ENCODE data around the gene NUDT14. TPM values are rescaled to one million over a fixed set of nuclear protein-coding genes. Genes with fewer than 3 reads are reported as not detected.

Gene NUDT14
- total RNA-seq, 1 experiment from 2014 or later, result 75.3 TPM

DNA sequence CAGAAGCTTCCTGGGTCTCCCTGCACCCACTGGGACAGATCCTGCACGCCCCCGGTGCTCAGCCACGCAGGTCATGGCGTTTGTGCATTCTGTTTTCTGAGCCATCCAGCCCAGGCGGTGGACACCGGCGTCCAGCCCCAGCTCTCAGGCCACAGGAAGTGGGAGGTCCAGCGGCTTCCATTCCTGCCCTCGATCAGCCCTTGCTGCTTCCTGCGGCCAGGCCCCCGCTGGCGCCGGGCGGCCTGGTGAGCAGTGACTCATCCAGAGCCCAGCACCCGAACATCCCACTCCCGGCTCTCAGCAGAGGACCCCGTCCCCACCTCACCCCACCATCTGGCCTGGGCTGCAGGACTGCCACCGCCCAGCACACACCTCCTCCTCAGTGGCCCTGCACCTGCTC lies 18.0 kb upstream of the NUDT14 start:
- H3K27ac ChIP-seq (ENCODE audit: low read length), result no peak overlapping the region
- no TSS peak for BruUV-seq (replicated peaks)
- H3K9me3 ChIP-seq (ENCODE audit: control insufficient read depth, insufficient read depth, low read depth, low read length), result no peaks in the 10 kb centered on the region
- CTCF ChIA-PET, result no interaction called here
- POLR2A ChIA-PET, result no interaction called here
- H3K27me3 ChIP-seq (ENCODE audit: control insufficient read depth, insufficient read depth, low read length), result no peaks in the 10 kb centered on the region
- DNase-seq (ENCODE audit: low read depth, low spot score) (no peak), ATAC-seq (peak; percentile 27; the same call in 1 of the 2 replicates)
- peaks cover 4% of the 10 kb centered on the region; the same call in 1 of the 2 replicates for H3K4me1 ChIP-seq (ENCODE audit: control insufficient read depth, insufficient read depth, low read length)
- intact Hi-C loops (cut with micrococcal nuclease; ENCODE audit: unreplicated experiment), result no loop called here
- TF ChIP-seq, protein P1, sequence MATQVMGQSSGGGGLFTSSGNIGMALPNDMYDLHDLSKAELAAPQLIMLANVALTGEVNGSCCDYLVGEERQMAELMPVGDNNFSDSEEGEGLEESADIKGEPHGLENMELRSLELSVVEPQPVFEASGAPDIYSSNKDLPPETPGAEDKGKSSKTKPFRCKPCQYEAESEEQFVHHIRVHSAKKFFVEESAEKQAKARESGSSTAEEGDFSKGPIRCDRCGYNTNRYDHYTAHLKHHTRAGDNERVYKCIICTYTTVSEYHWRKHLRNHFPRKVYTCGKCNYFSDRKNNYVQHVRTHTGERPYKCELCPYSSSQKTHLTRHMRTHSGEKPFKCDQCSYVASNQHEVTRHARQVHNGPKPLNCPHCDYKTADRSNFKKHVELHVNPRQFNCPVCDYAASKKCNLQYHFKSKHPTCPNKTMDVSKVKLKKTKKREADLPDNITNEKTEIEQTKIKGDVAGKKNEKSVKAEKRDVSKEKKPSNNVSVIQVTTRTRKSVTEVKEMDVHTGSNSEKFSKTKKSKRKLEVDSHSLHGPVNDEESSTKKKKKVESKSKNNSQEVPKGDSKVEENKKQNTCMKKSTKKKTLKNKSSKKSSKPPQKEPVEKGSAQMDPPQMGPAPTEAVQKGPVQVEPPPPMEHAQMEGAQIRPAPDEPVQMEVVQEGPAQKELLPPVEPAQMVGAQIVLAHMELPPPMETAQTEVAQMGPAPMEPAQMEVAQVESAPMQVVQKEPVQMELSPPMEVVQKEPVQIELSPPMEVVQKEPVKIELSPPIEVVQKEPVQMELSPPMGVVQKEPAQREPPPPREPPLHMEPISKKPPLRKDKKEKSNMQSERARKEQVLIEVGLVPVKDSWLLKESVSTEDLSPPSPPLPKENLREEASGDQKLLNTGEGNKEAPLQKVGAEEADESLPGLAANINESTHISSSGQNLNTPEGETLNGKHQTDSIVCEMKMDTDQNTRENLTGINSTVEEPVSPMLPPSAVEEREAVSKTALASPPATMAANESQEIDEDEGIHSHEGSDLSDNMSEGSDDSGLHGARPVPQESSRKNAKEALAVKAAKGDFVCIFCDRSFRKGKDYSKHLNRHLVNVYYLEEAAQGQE (IDR thresholded peaks at IDR 0.05; ENCODE audit: insufficient read depth in 1 of 2, low read depth in 2 of 2, low read length in 1 of 2), result no peak
- TF ChIP-seq TCF7L2 (IDR thresholded peaks at IDR 0.05; ENCODE audit: low read depth, low read length) (no peak), POLR2AphosphoS5 (IDR thresholded peaks at IDR 0.05; ENCODE audit: low read depth, low read length) (no peak), SIN3A (IDR thresholded peaks at IDR 0.05; ENCODE audit: borderline replicate concordance, insufficient read depth, low read depth, low read length) (no peak)
- TF ChIP-seq, protein P2, sequence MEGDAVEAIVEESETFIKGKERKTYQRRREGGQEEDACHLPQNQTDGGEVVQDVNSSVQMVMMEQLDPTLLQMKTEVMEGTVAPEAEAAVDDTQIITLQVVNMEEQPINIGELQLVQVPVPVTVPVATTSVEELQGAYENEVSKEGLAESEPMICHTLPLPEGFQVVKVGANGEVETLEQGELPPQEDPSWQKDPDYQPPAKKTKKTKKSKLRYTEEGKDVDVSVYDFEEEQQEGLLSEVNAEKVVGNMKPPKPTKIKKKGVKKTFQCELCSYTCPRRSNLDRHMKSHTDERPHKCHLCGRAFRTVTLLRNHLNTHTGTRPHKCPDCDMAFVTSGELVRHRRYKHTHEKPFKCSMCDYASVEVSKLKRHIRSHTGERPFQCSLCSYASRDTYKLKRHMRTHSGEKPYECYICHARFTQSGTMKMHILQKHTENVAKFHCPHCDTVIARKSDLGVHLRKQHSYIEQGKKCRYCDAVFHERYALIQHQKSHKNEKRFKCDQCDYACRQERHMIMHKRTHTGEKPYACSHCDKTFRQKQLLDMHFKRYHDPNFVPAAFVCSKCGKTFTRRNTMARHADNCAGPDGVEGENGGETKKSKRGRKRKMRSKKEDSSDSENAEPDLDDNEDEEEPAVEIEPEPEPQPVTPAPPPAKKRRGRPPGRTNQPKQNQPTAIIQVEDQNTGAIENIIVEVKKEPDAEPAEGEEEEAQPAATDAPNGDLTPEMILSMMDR (IDR thresholded peaks at IDR 0.05), result no peak
- in situ Hi-C loops (cut with HindIII; ENCODE audit: low pct_unique_long_range_greater_than_20kb, low sequenced_read_pairs), result no loop called here
- no peaks in the 10 kb centered on the region for H3K36me3 ChIP-seq (ENCODE audit: control insufficient read depth, insufficient read depth, low read length)
- no peak overlapping the region for H3K4me3 ChIP-seq (ENCODE audit: low read depth in 2 of 2, low read length in 2 of 2)

DNA sequence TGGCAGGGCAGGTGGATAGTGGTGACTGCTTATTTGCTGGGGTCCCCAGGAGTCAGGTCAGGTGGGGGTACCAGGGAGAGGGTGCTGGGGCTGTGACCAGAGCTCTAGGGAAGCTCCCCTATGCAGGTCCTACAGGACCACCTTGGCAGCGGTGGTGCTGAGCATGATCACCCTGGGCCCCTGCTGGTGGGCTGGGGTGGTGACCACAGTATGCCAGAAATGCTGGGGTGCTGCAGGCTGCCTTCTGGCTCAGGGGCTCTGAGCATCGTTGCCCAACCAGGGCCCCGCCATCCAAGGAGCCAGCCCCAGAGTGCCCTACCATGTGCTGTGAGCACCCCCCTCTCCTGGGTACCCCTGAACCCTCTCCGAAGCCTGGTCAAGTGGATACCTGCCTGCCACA lies 17.5 kb upstream of the NUDT14 start:
- no peaks in the 10 kb centered on the region for H3K9me3 ChIP-seq (ENCODE audit: control insufficient read depth, insufficient read depth, low read depth, low read length)
- ATAC-seq (no peak), DNase-seq (ENCODE audit: low read depth, low spot score) (no peak)
- intact Hi-C loops (cut with micrococcal nuclease; ENCODE audit: unreplicated experiment), result no loop called here
- in situ Hi-C loops (cut with HindIII; ENCODE audit: low pct_unique_long_range_greater_than_20kb, low sequenced_read_pairs), result no loop called here
- ChIA-PET POLR2A (no interaction called here), CTCF (no interaction called here)
- H3K4me1 ChIP-seq (ENCODE audit: control insufficient read depth, insufficient read depth, low read length), result peaks cover 4% of the 10 kb centered on the region; the same call in 1 of the 2 replicates
- no peaks in the 10 kb centered on the region for H3K27me3 ChIP-seq (ENCODE audit: control insufficient read depth, insufficient read depth, low read length)
- H3K27ac ChIP-seq (ENCODE audit: low read length), result no peak overlapping the region
- BruUV-seq (replicated peaks), result no TSS peak
- no peaks in the 10 kb centered on the region for H3K36me3 ChIP-seq (ENCODE audit: control insufficient read depth, insufficient read depth, low read length)
- no peak for TF ChIP-seq TCF7L2 (IDR thresholded peaks at IDR 0.05; ENCODE audit: low read depth, low read length)
- TF ChIP-seq SIN3A (IDR thresholded peaks at IDR 0.05; ENCODE audit: borderline replicate concordance, insufficient read depth, low read depth, low read length), result no peak
- TF ChIP-seq, protein P2 (IDR thresholded peaks at IDR 0.05), result no peak; the same call in 1 of the 2 replicates
- H3K4me3 ChIP-seq (ENCODE audit: low read depth in 2 of 2, low read length in 2 of 2), result no peak overlapping the region
